ENCODE data around the gene RNASE13. TPM values are rescaled to one million over a fixed set of nuclear protein-coding genes. Genes with fewer than 3 reads are reported as not detected.
A peak's percentile ranks its signal among the peaks of the same experiment; 100 is the strongest.

RNASE13 gene
- total RNA-seq, 2 donors from 2014 or later, result not detected

- WGBS, 2 donors, result 66 to 71% methylated on average over 4 of the region's 4 CpGs
- no peak overlapping the region for H3K4me3 ChIP-seq
- ATAC-seq (no peak), DNase-seq (no peak)
- H3K9me3 ChIP-seq, result no peaks in the 10 kb centered on the region
- TF ChIP-seq CTCF (IDR thresholded peaks at IDR 0.05) (no peak), POLR2A (IDR thresholded peaks at IDR 0.05) (no peak)
- no peaks in the 10 kb centered on the region for H3K4me1 ChIP-seq
- no peak overlapping the region for H3K27ac ChIP-seq
- intact Hi-C loops (cut with DNase I), result no loop called here
- peaks cover 16 to 21% of the 10 kb centered on the region in 2 donors for H3K36me3 ChIP-seq (replicated peaks in 1 of 2; ENCODE audit: insufficient read depth in 1 of 2, low read depth in 2 of 2)
- H3K27me3 ChIP-seq, result no peaks in the 10 kb centered on the region
Observed at GRCh38 chr14:20999591-20999990, 35.0 kb downstream of the RNASE13 start.

DNA sequence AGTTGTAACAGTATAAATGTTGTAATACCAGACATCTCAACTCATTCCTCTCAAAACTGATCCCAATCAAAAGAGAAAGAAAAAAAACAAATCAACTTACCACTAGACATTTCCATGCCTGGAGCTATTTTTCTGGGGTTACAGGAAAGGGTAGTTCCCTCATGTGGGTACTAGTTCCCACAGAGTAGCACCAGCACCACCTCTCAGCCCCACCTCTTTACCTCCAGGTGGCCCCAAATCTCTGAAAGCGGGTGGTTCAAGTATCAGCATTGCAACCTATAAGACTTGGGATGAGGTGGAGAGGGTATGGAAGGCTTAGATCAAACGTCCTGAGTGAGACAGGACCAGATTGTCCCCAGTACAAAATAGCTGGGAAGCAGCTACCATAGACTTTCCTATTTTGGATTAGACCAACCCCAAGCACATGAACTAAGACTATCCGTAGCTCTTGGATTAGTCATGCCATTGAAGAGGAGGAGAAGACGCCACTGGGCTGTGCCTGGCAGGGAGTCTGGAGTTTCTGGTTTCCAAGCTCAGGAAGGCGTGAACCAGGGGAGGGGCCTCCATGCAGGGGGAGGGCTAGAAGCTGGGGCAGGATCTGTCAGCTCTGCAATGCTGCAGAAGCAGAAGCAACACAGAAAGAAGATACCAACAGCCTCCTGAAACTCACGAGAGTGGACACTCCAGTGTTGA, 35.8 kb downstream of the RNASE13 start, which contains the start of gene SLC39A2:
Gene SLC39A2 (plus strand): TSS at position 620 of the 693 bp plus-strand sequence. CDS start 154 bp downstream, outside the sequence.
- no peak for TF ChIP-seq CTCF (IDR thresholded peaks at IDR 0.05)
- no peak for TF ChIP-seq POLR2A (IDR thresholded peaks at IDR 0.05)
- DNase-seq, result peak in 3 of 4 donors; percentile 38 to 44 (median 41)
- Histone ChIP-seq H3K36me3 (replicated peaks in 1 of 2; ENCODE audit: insufficient read depth in 1 of 2, low read depth in 2 of 2) (peaks cover 19 to 23% of the 10 kb centered on the region in 2 donors), H3K27me3 (no peaks in the 10 kb centered on the region), H3K4me3 (no peak within 1 kb of the TSS), H3K4me1 (no peaks in the 10 kb centered on the region), H3K9me3 (no peaks in the 10 kb centered on the region), H3K27ac (no peak within 1 kb of the TSS)
- peak; percentile 54 for ATAC-seq
- intact Hi-C loops (cut with DNase I), result no loop called here
- WGBS, 2 donors, result 42 to 48% methylated on average over 6 of the region's 6 CpGs

- Histone ChIP-seq H3K36me3 (replicated peaks in 1 of 2; ENCODE audit: insufficient read depth in 1 of 2, low read depth in 2 of 2) (peaks cover 19 to 27% of the 10 kb centered on the region in 2 donors), H3K4me3 (no peak overlapping the region), H3K9me3 (no peaks in the 10 kb centered on the region), H3K4me1 (no peaks in the 10 kb centered on the region), H3K27ac (no peak overlapping the region), H3K27me3 (no peaks in the 10 kb centered on the region)
- DNase-seq (no peak), ATAC-seq (no peak)
- TF ChIP-seq CTCF (IDR thresholded peaks at IDR 0.05), result no peak
- WGBS, 2 donors, result 60 to 74% methylated on average over 3 of the region's 3 CpGs
- intact Hi-C loops (cut with DNase I), result no loop called here
Observed at GRCh38 chr14:20998139-20998538, 36.5 kb downstream of the RNASE13 start.

- Histone ChIP-seq H3K4me1 (no peaks in the 10 kb centered on the region), H3K36me3 (replicated peaks in 1 of 2; ENCODE audit: insufficient read depth in 1 of 2, low read depth in 2 of 2) (peaks cover 23 to 32% of the 10 kb centered on the region in 2 donors), H3K4me3 (no peak overlapping the region), H3K27ac (no peak overlapping the region), H3K9me3 (no peaks in the 10 kb centered on the region), H3K27me3 (no peaks in the 10 kb centered on the region)
- intact Hi-C loops (cut with DNase I), result no loop called here
- WGBS, 2 donors, result 56 to 67% methylated on average over 6 of the region's 6 CpGs
- ATAC-seq (no peak), DNase-seq (no peak)
- TF ChIP-seq CTCF (IDR thresholded peaks at IDR 0.05) (no peak), POLR2A (IDR thresholded peaks at IDR 0.05) (no peak)
Observed at GRCh38 chr14:20997564-20997963, 37.0 kb downstream of the RNASE13 start.

DNA sequence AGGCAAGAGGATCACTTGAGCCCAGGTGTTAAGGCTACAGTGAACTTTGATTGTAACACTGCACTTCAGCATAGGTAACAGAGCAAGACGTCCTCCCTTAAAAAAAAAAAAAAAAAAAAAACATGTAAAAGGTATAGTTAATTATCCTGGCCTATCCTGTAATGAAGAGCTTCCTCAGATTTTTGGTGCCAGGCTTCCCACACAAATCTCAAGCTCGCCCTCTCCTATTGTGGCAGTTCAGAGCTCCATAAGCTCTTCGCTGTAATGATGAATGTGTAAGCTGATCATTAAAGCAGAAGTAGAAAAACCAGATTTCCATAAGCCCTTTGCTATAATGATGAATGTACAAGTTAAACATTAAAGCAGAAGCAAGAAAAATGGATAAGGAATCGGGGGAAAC, 37.5 kb downstream of the RNASE13 start:
- WGBS, 2 donors, result 52% methylated on average over 4 of the region's 4 CpGs
- no peaks in the 10 kb centered on the region for H3K9me3 ChIP-seq
- H3K4me3 ChIP-seq, result no peak overlapping the region
- no peak for ATAC-seq
- H3K4me1 ChIP-seq, result no peaks in the 10 kb centered on the region
- DNase-seq, result no peak
- peaks cover 23 to 35% of the 10 kb centered on the region in 2 donors for H3K36me3 ChIP-seq (replicated peaks in 1 of 2; ENCODE audit: insufficient read depth in 1 of 2, low read depth in 2 of 2)
- no peaks in the 10 kb centered on the region for H3K27me3 ChIP-seq
- intact Hi-C loops (cut with DNase I), result no loop called here
- TF ChIP-seq POLR2A (IDR thresholded peaks at IDR 0.05), result no peak
- no peak for TF ChIP-seq CTCF (IDR thresholded peaks at IDR 0.05)
- no peak overlapping the region for H3K27ac ChIP-seq

Data from body of pancreas (tissue), 4 donors.